ENCODE data around the gene TBC1D22A.

The TBC1D22A gene

GRCh38 chr22:46737105-46737975 lies 25.1 kb upstream of the TBC1D22A start:
- peak in 1 of 2 experiments; percentile 48 for DNase-seq

GRCh38 chr22:46737976-46738646 lies 24.3 kb upstream of the TBC1D22A start, which contains the start of gene CERK:
Gene CERK (minus strand): TSS chr22:46738252. CDS start chr22:46738148, 104 bp downstream.
- DNase-seq: peak in 1 of 2 experiments; percentile 58

- no peak for DNase-seq
Observed at GRCh38 chr22:46738647-46739093, 23.8 kb upstream of the TBC1D22A start.

GRCh38 chr22:46739094-46739870 lies 23.2 kb upstream of the TBC1D22A start:
- peak in 1 of 2 experiments; percentile 60 for DNase-seq

GRCh38 chr22:46740910-46741780 lies 21.3 kb upstream of the TBC1D22A start:
- no peak for DNase-seq

- DNase-seq: no peak
Observed at GRCh38 chr22:46741974-46742519, 20.4 kb upstream of the TBC1D22A start.

GRCh38 chr22:46742576-46743221 lies 19.8 kb upstream of the TBC1D22A start:
- no peak for DNase-seq

GRCh38 chr22:46744581-46744980 lies 17.9 kb upstream of the TBC1D22A start:
- no peak for DNase-seq

GRCh38 chr22:46746192-46746591 lies 16.3 kb upstream of the TBC1D22A start:
- no peak for DNase-seq

GRCh38 chr22:46746620-46747019 lies 15.8 kb upstream of the TBC1D22A start:
- DNase-seq: no peak

- no peak for DNase-seq
Observed at GRCh38 chr22:46747646-46748045, 14.8 kb upstream of the TBC1D22A start.

- DNase-seq: no peak
Observed at GRCh38 chr22:46748206-46748907, 14.1 kb upstream of the TBC1D22A start.

GRCh38 chr22:46748908-46749675 lies 13.4 kb upstream of the TBC1D22A start:
- DNase-seq: no peak

GRCh38 chr22:46749682-46750529 lies 12.5 kb upstream of the TBC1D22A start:
- no peak for DNase-seq

GRCh38 chr22:46750530-46750800 lies 12.0 kb upstream of the TBC1D22A start:
- no peak for DNase-seq

- no peak for DNase-seq
Observed at GRCh38 chr22:46750863-46751443, 11.5 kb upstream of the TBC1D22A start.

GRCh38 chr22:46752286-46752987 lies 10.0 kb upstream of the TBC1D22A start:
- no peak for DNase-seq

GRCh38 chr22:46752988-46753310 lies 9.5 kb upstream of the TBC1D22A start:
- no peak for DNase-seq
